ENCODE data around the gene TUFT1.
A peak's percentile ranks its signal among the peaks of the same experiment; 100 is the strongest.

Gene TUFT1

DNA sequence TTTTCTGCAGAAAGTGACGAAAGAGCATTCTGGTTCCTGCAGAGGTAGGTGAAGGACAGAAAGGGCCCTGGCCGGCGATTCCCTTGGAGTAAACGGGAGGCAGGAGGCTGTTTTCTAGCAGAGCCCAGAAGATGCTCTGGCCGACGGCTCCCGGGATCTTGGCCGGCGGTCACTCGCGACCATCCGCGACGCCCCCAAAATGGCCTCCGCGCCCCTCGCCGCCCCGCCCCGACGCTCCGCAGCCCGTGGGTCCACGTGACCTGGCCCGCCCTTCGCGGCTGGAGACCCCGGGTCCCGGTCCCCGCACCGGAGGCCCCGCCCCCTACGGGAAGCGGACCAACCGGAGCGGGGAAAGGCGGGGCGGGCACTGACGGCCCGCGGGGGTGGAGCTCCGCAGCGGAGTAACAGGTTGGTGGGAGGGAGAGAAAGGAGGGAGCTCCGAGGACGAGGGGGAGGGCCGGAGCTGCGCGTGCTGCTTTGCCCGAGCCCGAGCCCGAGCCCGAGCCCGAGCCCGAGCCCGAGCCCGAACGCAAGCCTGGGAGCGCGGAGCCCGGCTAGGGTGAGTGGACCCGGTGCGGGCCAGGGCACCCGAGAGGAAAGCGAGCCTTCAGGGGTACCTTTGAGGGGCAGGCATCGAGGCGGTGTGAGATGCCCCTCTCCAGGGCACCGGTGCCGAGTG, 29.0 kb upstream of the TUFT1 start, which contains the start of gene CGN (continued):
- 0 out of 2 replicates have a peak, but pooled peaks have one; percentile 13 for TF ChIP-seq ZNF146 (tag by site-specific recombination; IDR thresholded peaks at IDR 0.05)
- TF ChIP-seq, protein P1, sequence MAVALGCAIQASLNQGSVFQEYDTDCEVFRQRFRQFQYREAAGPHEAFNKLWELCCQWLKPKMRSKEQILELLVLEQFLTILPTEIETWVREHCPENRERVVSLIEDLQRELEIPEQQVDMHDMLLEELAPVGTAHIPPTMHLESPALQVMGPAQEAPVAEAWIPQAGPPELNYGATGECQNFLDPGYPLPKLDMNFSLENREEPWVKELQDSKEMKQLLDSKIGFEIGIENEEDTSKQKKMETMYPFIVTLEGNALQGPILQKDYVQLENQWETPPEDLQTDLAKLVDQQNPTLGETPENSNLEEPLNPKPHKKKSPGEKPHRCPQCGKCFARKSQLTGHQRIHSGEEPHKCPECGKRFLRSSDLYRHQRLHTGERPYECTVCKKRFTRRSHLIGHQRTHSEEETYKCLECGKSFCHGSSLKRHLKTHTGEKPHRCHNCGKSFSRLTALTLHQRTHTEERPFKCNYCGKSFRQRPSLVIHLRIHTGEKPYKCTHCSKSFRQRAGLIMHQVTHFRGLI (tag by site-specific recombination; IDR thresholded peaks at IDR 0.05), result peak; percentile 88
- no peak for TF ChIP-seq ZNF514 (tag by site-specific recombination; IDR thresholded peaks at IDR 0.05)
- no peak for TF ChIP-seq ZNF548 (tag by site-specific recombination; IDR thresholded peaks at IDR 0.05)
- TF ChIP-seq, protein P2, sequence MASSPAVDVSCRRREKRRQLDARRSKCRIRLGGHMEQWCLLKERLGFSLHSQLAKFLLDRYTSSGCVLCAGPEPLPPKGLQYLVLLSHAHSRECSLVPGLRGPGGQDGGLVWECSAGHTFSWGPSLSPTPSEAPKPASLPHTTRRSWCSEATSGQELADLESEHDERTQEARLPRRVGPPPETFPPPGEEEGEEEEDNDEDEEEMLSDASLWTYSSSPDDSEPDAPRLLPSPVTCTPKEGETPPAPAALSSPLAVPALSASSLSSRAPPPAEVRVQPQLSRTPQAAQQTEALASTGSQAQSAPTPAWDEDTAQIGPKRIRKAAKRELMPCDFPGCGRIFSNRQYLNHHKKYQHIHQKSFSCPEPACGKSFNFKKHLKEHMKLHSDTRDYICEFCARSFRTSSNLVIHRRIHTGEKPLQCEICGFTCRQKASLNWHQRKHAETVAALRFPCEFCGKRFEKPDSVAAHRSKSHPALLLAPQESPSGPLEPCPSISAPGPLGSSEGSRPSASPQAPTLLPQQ (tag by site-specific recombination; IDR thresholded peaks at IDR 0.05), result peak; percentile 17; the same call in 1 of the 2 replicates
- TF ChIP-seq GLIS2 (tag by site-specific recombination; IDR thresholded peaks at IDR 0.05), result peak; percentile 71; the same call in 1 of the 2 replicates

GRCh38 chr1:151511636-151512215, 28.4 kb upstream of the TUFT1 start:
- H3K4me3 ChIP-seq (ENCODE audit: low read depth, low read length), result peak overlapping the region; percentile 64
- no peaks in the 10 kb centered on the region for H3K9me3 ChIP-seq (ENCODE audit: control insufficient read depth, insufficient read depth, low read depth, low read length)
- H3K36me3 ChIP-seq (ENCODE audit: control insufficient read depth in 2 of 2, insufficient read depth in 1 of 2, low read length in 2 of 2), result no peaks in the 10 kb centered on the region
- ChIA-PET CTCF (interaction anchor here (0.6 to 1.6 kb wide), 4 partner anchors 24 to 902 kb away, joined by 3 to 4 read pairs (median 3); partner anchors contain the start of gene CRNN), POLR2A (interaction anchor here (0.6 to 1.9 kb wide), 14 partner anchors 9 to 325 kb away, joined by 3 to 17 read pairs (median 5); partner anchors contain the start of genes MRPL9, POGZ, TUFT1 and VPS72)
- peak overlapping the region; percentile 75; the same call in 1 of the 2 replicates for H3K27ac ChIP-seq (ENCODE audit: extremely low read depth, low read depth, low read length)
- H3K4me1 ChIP-seq (ENCODE audit: control insufficient read depth, insufficient read depth, low read length), result peaks cover 16% of the 10 kb centered on the region
- TF ChIP-seq GLIS2 (tag by site-specific recombination; IDR thresholded peaks at IDR 0.05) (peak; percentile 45; the same call in 1 of the 2 replicates), ZNF23 (tag by site-specific recombination; IDR thresholded peaks at IDR 0.05; ENCODE audit: borderline replicate concordance) (no peak), ZNF423 (tag by site-specific recombination; IDR thresholded peaks at IDR 0.05) (peak; percentile 49), HOXC10 (CRISPR knock-in tag; IDR thresholded peaks at IDR 0.05) (no peak), ZNF664 (tag by site-specific recombination; IDR thresholded peaks at IDR 0.05) (no peak), ZNF76 (tag by site-specific recombination; IDR thresholded peaks at IDR 0.05; ENCODE audit: borderline replicate concordance, low read depth) (no peak), YY1 (tag by site-specific recombination; IDR thresholded peaks at IDR 0.05) (no peak), SCRT1 (tag by site-specific recombination; IDR thresholded peaks at IDR 0.05; ENCODE audit: borderline replicate concordance) (no peak), ZNF510 (tag by site-specific recombination; IDR thresholded peaks at IDR 0.05; ENCODE audit: insufficient replicate concordance) (no peak), SP3 (tag by site-specific recombination; IDR thresholded peaks at IDR 0.05) (no peak), ZNF558 (tag by site-specific recombination; IDR thresholded peaks at IDR 0.05) (no peak), ZNF2 (tag by site-specific recombination; IDR thresholded peaks at IDR 0.05) (peak; percentile 27; the same call in 1 of the 2 replicates), ZNF707 (tag by site-specific recombination; IDR thresholded peaks at IDR 0.05) (no peak), ZIC2 (tag by site-specific recombination; IDR thresholded peaks at IDR 0.05) (peak; percentile 97), AEBP2 (tag by site-specific recombination; IDR thresholded peaks at IDR 0.05; ENCODE audit: borderline replicate concordance) (no peak), MYNN (tag by site-specific recombination; IDR thresholded peaks at IDR 0.05; ENCODE audit: borderline replicate concordance) (no peak), ZNF610 (tag by site-specific recombination; IDR thresholded peaks at IDR 0.05; ENCODE audit: borderline replicate concordance) (no peak), ZNF37A (tag by site-specific recombination; IDR thresholded peaks at IDR 0.05) (no peak), ZNF433 (tag by site-specific recombination; IDR thresholded peaks at IDR 0.05; ENCODE audit: low read depth) (no peak), ZFHX2 (tag by site-specific recombination; conservative IDR thresholded peaks at IDR 0.05) (no peak), IKZF3 (tag by site-specific recombination; IDR thresholded peaks at IDR 0.05) (0 out of 2 replicates have a peak, but pooled peaks have one; percentile 34)
- TF ChIP-seq, protein P3, sequence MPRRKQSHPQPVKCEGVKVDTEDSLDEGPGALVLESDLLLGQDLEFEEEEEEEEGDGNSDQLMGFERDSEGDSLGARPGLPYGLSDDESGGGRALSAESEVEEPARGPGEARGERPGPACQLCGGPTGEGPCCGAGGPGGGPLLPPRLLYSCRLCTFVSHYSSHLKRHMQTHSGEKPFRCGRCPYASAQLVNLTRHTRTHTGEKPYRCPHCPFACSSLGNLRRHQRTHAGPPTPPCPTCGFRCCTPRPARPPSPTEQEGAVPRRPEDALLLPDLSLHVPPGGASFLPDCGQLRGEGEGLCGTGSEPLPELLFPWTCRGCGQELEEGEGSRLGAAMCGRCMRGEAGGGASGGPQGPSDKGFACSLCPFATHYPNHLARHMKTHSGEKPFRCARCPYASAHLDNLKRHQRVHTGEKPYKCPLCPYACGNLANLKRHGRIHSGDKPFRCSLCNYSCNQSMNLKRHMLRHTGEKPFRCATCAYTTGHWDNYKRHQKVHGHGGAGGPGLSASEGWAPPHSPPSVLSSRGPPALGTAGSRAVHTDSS (tag by site-specific recombination; IDR thresholded peaks at IDR 0.05), result no peak
- TF ChIP-seq, protein P4, sequence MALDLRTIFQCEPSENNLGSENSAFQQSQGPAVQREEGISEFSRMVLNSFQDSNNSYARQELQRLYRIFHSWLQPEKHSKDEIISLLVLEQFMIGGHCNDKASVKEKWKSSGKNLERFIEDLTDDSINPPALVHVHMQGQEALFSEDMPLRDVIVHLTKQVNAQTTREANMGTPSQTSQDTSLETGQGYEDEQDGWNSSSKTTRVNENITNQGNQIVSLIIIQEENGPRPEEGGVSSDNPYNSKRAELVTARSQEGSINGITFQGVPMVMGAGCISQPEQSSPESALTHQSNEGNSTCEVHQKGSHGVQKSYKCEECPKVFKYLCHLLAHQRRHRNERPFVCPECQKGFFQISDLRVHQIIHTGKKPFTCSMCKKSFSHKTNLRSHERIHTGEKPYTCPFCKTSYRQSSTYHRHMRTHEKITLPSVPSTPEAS (tag by site-specific recombination; IDR thresholded peaks at IDR 0.05), result no peak
